Cardiac muscle cell (in vitro differentiated cells and primary cell): ENCODE data around the gene VPS39. TPM values are rescaled to one million over a fixed set of nuclear protein-coding genes. Genes with fewer than 3 reads are reported as not detected.
A peak's percentile ranks its signal among the peaks of the same experiment; 100 is the strongest.

ENCODE experiments used
- DNase-seq, 2 donors: peaks; one replicate each; pipeline versions ENCODE4 v3.0.0 to v3.0.0-alpha.2; 2010 to 2017; ENCODE audit warnings: low read depth in 1 of 2, low spot score in 1 of 2
- H3K27ac ChIP-seq: fragments of 200-600 bp; sonication (generic); 2 replicates; pipeline ENCODE4 v1.5.1; 2016
- H3K27me3 ChIP-seq: fragments of 200-600 bp; sonication (generic); 2 replicates; pipeline ENCODE4 v1.6.0; 2016; ENCODE audit warnings: control low read depth
- H3K36me3 ChIP-seq: fragments of 200-600 bp; sonication (generic); 2 replicates; pipeline ENCODE4 v1.5.1; 2016; ENCODE audit warnings: control low read depth
- H3K4me1 ChIP-seq: fragments of 200-600 bp; sonication (generic); 2 replicates; pipeline ENCODE4 v1.8.1; 2017; ENCODE audit warnings: low read depth, mild to moderate bottlenecking, mixed run types
- H3K4me3 ChIP-seq: fragments of 200-600 bp; sonication (generic); 2 replicates; pipeline ENCODE4 v1.5.1; 2016; ENCODE audit warnings: mild to moderate bottlenecking
- H3K9me3 ChIP-seq: fragments of 200-600 bp; sonication (generic); 2 replicates; pipeline ENCODE4 v1.5.1; 2017; ENCODE audit warnings: low read depth, mild to moderate bottlenecking, control low read depth
- polyA plus RNA-seq: library from polyadenylated mRNA; unstranded; fragments of >200 nt; fragmentation: Nextera tagmentation; extraction: Ambion mirVana; gene quantifications from 2 replicates; pipeline ENCODE4 v1.2.1, GENCODE V29; 2016
- total RNA-seq: library from RNA; depleted of rRNA; stranded (reverse); fragments of >200 nt; gene quantifications from 2 replicates; pipeline ENCODE4 v1.2.3, GENCODE V29; 2016
- TF ChIP-seq, protein P1 (sequence below): IDR thresholded peaks from 2 replicates; pipeline ENCODE4 v1.5.1; 2012; ENCODE audit warnings: low read depth, mild to moderate bottlenecking, low read length

VPS39 gene
- total and polyA plus RNA-seq, 2 experiments from 2014 or later = 45.7 to 56.4 TPM

DNA sequence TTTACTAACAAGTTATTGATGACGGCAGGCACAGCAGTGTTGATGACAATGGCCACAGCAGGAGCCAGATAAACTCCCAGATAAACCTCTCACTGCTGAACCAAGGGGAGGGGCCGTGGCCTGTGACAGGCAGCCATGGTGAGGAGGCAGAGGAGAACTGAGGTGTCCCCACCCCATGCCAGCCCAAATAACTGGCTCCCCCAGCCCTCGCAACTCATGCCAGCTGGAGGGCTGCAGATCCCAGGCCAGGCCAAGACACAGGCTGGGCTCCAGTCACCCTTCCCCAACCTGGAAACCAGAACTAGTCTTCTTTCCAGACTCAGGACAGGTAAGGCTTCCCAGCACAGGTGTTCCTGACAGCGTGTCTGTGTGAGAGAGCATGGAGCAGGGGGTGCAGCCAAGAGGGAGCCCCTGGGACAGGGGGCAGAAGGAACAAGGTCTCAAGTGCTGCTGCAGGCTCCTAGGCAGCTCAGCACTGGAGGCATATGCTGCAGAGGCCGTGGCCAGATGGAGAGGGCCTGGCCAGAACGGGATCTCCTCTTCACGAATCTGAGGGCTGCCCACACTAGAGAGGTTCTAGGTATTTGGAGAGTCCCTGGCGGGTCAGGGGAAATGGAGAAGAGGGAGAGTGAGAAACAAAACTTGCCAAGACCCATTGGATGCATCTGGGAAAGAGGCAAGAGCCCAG is 67.6 kb downstream of the VPS39 start:
- TF ChIP-seq, protein P1, sequence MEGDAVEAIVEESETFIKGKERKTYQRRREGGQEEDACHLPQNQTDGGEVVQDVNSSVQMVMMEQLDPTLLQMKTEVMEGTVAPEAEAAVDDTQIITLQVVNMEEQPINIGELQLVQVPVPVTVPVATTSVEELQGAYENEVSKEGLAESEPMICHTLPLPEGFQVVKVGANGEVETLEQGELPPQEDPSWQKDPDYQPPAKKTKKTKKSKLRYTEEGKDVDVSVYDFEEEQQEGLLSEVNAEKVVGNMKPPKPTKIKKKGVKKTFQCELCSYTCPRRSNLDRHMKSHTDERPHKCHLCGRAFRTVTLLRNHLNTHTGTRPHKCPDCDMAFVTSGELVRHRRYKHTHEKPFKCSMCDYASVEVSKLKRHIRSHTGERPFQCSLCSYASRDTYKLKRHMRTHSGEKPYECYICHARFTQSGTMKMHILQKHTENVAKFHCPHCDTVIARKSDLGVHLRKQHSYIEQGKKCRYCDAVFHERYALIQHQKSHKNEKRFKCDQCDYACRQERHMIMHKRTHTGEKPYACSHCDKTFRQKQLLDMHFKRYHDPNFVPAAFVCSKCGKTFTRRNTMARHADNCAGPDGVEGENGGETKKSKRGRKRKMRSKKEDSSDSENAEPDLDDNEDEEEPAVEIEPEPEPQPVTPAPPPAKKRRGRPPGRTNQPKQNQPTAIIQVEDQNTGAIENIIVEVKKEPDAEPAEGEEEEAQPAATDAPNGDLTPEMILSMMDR = no peak
- Histone ChIP-seq H3K36me3 (no peaks in the 10 kb centered on the region), H3K4me1 (no peaks in the 10 kb centered on the region), H3K9me3 (no peaks in the 10 kb centered on the region), H3K27ac (no peak overlapping the region), H3K27me3 (no peaks in the 10 kb centered on the region), H3K4me3 (no peak overlapping the region)
- no peak for DNase-seq

DNA sequence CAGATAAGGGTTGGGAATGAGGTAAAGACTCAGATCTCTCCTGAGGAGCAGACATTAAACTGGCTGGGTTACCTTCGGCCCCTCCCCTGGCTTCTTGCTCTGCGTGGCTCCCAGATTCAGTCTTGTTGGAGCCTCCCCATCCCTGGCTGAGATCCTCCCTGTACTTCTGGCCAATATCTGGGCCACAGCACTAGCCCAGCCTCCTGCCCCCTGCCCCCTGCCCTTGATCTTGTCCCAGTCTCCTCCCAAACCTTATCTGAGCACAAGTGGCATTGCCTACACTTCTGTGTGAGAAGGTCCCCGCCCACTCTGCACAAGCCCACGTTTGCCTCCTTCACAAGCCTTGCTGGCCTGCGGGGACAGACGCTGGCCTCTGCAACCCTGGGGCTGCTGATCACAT is 68.5 kb downstream of the VPS39 start:
- Histone ChIP-seq H3K36me3 (no peaks in the 10 kb centered on the region), H3K4me1 (no peaks in the 10 kb centered on the region), H3K27me3 (no peaks in the 10 kb centered on the region), H3K4me3 (no peak overlapping the region), H3K27ac (no peak overlapping the region), H3K9me3 (no peaks in the 10 kb centered on the region)
- TF ChIP-seq, protein P1 = no peak
- DNase-seq = no peak

DNA sequence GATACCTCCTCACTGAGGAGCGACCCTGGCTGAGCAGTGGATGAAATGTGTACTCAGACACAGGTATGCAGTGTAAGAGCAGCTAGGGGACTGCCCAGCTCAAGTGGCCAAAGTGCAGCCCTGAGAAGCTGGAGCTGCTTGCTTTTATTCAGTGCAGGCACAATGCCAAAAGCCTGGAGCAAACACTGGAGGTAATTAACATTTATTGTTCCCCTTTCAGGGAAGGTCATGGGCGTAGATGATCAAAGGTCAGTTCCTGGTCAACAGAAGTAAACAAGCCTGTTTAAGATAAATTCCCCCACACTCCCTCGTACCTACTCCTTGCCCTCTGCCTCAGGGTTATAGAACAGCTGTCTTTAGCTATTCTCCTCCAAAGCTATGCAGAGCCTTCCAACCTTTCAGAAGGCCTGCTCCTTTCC is 69.1 kb downstream of the VPS39 start:
- TF ChIP-seq, protein P1 = no peak
- Histone ChIP-seq H3K4me3 (no peak overlapping the region), H3K9me3 (no peaks in the 10 kb centered on the region), H3K27me3 (no peaks in the 10 kb centered on the region), H3K4me1 (no peaks in the 10 kb centered on the region), H3K36me3 (no peaks in the 10 kb centered on the region), H3K27ac (no peak overlapping the region)
- no peak for DNase-seq

DNA sequence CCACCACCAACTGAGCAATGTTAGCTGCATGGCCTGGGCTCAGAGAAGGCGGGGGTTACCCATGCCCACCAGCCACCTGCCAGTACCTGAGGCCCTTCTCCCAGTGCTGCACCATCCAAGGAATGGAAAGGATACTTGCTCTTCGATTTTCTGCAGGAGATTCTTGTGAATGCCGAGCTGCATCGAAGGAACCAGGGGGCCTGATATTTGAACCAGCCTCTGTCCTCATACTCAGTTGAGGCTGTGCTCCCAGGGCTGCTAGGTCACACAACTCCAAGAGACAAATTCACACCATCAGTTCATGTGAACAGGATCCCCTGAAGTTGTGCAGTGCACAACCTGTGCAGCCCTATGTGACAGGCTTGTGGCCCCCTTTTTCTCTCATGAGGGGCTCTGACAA is 69.7 kb downstream of the VPS39 start:
- TF ChIP-seq, protein P1 = no peak
- no peak for DNase-seq
- Histone ChIP-seq H3K36me3 (no peaks in the 10 kb centered on the region), H3K4me1 (no peaks in the 10 kb centered on the region), H3K27me3 (no peaks in the 10 kb centered on the region), H3K9me3 (no peaks in the 10 kb centered on the region), H3K27ac (no peak overlapping the region), H3K4me3 (no peak overlapping the region)

DNA sequence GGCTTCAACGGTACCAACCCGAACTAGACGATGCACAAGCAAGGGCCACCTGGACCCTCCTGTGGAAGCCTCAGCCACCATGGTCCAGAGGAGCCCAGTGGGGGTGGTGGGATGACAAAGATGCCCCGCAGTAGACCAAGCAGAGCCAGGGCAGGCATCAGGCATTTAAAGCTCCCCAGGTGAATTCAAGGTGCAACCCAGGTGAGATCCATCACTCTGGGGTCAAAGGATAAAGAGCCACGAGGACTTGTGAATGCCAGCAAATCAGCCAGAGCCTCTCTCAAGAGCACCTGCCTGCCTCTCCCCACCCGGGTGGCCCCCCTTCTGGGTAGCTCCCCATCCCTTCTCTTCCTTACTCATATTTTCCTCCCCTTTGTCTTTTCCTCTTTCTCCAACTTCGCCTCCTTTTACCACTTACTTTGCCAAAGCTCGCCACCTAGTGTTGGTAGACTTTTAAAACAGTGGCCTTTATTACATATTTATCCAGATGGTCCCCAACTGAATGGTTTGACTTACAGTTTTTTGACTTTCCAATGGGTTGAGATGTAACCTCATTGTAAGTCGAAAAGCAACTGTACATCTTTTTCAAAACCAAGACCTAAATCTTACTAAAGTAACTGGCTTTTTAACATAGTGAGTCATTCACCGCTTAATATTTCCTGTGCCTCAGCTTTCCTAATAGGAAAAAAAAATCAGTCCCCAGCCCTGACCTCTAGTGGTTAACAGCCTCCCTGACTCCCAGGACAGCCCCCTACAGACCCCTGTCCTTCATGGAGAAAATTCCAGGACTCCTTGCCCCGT is 70.4 kb downstream of the VPS39 start:
- Histone ChIP-seq H3K36me3 (no peaks in the 10 kb centered on the region), H3K27ac (no peak overlapping the region), H3K4me3 (no peak overlapping the region), H3K27me3 (no peaks in the 10 kb centered on the region), H3K9me3 (no peaks in the 10 kb centered on the region), H3K4me1 (no peaks in the 10 kb centered on the region)
- TF ChIP-seq, protein P1 = peak; percentile 58
- DNase-seq = peak; percentile 67
